CD4-positive, CD25-positive, alpha-beta regulatory T cell (primary cell): ENCODE measurements around the gene CFAP251. TPM values are rescaled to one million over a fixed set of nuclear protein-coding genes. Genes with fewer than 3 reads are reported as not detected.
"Not testable (repeated sequence)": the region's sequence is repeated elsewhere in the genome, so short reads cannot be mapped to it uniquely, and the experiment has no call there.

Source experiments
- ATAC-seq, 2 donors: fragments of 150-1000 bp; cut with Tn5 transposase; one replicate each; pipeline ENCODE4 v1.10.0; 2021; ENCODE audit warnings: low read depth in 2 of 2, moderate number of reproducible peaks in 2 of 2, moderate library complexity in 1 of 2
- DNase-seq, 3 donors: peaks; one replicate each; pipeline versions ENCODE4 v3.0.0 to v3.0.0-alpha.2; 2012 to 2022; ENCODE audit warnings: mixed read lengths in 1 of 3
- H3K27ac ChIP-seq: one replicate; pipeline ENCODE4 v1.7.0; 2013; ENCODE audit warnings: mild to moderate bottlenecking, low read length; ENCODE audit not compliant: insufficient read depth, poor library complexity, severe bottlenecking
- H3K27me3 ChIP-seq: one replicate; pipeline ENCODE4 v1.7.0; 2013; ENCODE audit warnings: low read length; ENCODE audit not compliant: control insufficient read depth, insufficient read depth
- H3K36me3 ChIP-seq: one replicate; pipeline ENCODE4 v1.7.0; 2013; ENCODE audit warnings: mild to moderate bottlenecking, low read length, moderate library complexity; ENCODE audit not compliant: control insufficient read depth, insufficient read depth
- H3K4me1 ChIP-seq: 2 replicates; pipeline ENCODE4 v1.7.0; 2013; ENCODE audit warnings: mild to moderate bottlenecking, low read length; ENCODE audit not compliant: insufficient read depth, control insufficient read depth, poor library complexity, severe bottlenecking
- H3K4me3 ChIP-seq: one replicate; pipeline ENCODE4 v1.7.0; 2013; ENCODE audit warnings: low read depth, mild to moderate bottlenecking, low read length, moderate library complexity
- H3K9me3 ChIP-seq, 2 experiments: 1 replicate in 1 of 2; 2 replicates in 1 of 2; pipeline ENCODE4 v1.7.0; 2013; ENCODE audit warnings: low read length in 2 of 2, mild to moderate bottlenecking in 1 of 2, moderate library complexity in 1 of 2; ENCODE audit not compliant: control insufficient read depth in 2 of 2
- H3K27ac Mint-ChIP-seq, 3 donors: one replicate each; pipeline ENCODE4 v1.8.0; 2020 to 2022; ENCODE audit warnings: mild to moderate bottlenecking in 3 of 3, mixed read lengths in 3 of 3, moderate library complexity in 2 of 3
- H3K27me3 Mint-ChIP-seq: one replicate; pipeline ENCODE4 v1.8.0; 2022; ENCODE audit warnings: mild to moderate bottlenecking, mixed read lengths
- H3K36me3 Mint-ChIP-seq: one replicate; pipeline ENCODE4 v1.8.0; 2020; ENCODE audit warnings: mixed read lengths
- H3K4me1 Mint-ChIP-seq, 4 donors: one replicate each; pipeline ENCODE4 v1.8.0; 2020 to 2022; ENCODE audit warnings: mixed read lengths in 4 of 4, mild to moderate bottlenecking in 1 of 4
- H3K4me3 Mint-ChIP-seq, 4 donors: one replicate each; pipeline ENCODE4 v1.8.0; 2020 to 2022; ENCODE audit warnings: mild to moderate bottlenecking in 4 of 4, mixed read lengths in 4 of 4, moderate library complexity in 3 of 4
- H3K9me3 Mint-ChIP-seq, 7 donors: one replicate each; pipeline ENCODE4 v1.8.0; 2020 to 2022; ENCODE audit warnings: mixed read lengths in 7 of 7, mild to moderate bottlenecking in 3 of 7, moderate library complexity in 2 of 7
- polyA plus RNA-seq, 4 donors: library from polyadenylated mRNA; unstranded; fragments of 300-500 nt; fragmentation: Illumina TruSeq; gene quantifications; one replicate each; pipeline ENCODE4 v1.2.3, GENCODE V29; 2021
- total RNA-seq: library from RNA; stranded (reverse); gene quantifications from one replicate; pipeline ENCODE4 v1.2.3, GENCODE V29; 2022

Gene CFAP251
- total and polyA plus RNA-seq, 5 donors from 2014 or later = 0.05 to 0.96 TPM; not detected in 3

DNA sequence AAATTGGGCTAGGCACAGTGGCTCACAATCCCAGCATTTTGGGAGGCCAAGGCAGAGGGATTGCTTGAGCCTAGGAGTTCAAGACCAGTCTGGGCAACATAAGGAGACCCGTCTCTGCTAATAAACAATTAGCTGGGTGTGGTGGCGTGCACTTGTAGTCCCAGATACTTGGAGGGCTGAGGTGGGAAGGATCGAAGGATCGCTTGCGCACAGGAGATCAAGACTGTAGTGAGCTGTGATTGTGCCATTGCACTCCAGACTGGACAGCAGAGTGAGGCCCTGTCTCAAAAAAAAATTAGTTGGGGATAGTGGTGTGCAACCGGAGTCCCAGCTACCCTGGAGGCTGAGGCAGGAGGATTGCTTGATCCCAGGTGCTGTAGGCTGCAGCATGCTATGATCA is 64.6 kb downstream of the CFAP251 start:
- Histone ChIP-seq H3K4me1 (no peaks in the 10 kb centered on the region), H3K9me3 (no peaks in the 10 kb centered on the region), H3K4me3 (no peak overlapping the region), H3K27ac (no peak overlapping the region), H3K27me3 (no peaks in the 10 kb centered on the region), H3K36me3 (no peaks in the 10 kb centered on the region)
- DNase-seq = no peak
- Mint-ChIP-seq H3K4me1 (peaks cover 0 to 2% (median 0%) of the 10 kb centered on the region in 4 donors), H3K4me3 (no peak overlapping the region), H3K9me3 (no peaks in the 10 kb centered on the region), H3K27ac (no peak overlapping the region), H3K36me3 (no peaks in the 10 kb centered on the region), H3K27me3 (peaks cover 18% of the 10 kb centered on the region)
- ATAC-seq = no peak

DNA sequence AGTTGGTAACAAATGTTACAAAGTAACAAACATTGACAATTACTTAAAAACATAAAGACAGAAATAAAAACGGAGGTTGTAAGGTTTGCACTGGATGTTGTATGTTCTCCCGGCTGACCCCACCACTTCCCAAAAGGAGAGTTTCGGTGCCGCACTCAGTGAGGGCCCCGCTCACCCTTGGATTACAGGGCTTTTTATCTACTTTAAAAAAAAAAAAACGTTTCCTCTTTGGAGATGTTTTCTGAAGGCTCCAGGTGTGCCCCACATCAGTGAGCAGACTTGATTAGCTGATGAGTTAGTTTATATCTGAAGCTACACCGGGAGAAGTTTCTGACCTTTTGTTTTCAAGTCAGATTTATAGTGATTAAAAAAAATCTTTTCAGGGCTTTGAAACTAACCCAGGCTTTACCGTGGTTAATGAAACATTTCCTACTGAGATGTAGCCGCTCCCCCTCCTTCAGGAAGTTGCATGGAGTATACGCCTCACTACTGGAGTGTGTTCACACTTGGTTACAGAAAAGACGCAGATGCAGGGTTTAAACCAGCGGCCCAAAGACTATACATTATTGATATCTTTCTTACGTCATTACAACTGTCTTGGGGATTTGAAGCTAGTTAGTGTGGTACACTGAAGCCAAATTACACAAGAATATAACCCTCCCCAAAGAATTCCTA is 65.3 kb downstream of the CFAP251 start:
- Histone ChIP-seq H3K27ac (no peak overlapping the region), H3K27me3 (no peaks in the 10 kb centered on the region), H3K36me3 (no peaks in the 10 kb centered on the region), H3K4me3 (no peak overlapping the region), H3K9me3 (no peaks in the 10 kb centered on the region), H3K4me1 (no peaks in the 10 kb centered on the region)
- no peak overlapping the region for H3K4me3 Mint-ChIP-seq
- no peaks in the 10 kb centered on the region for H3K9me3 Mint-ChIP-seq
- ATAC-seq (no peak), DNase-seq (no peak)
- H3K27ac Mint-ChIP-seq = no peak overlapping the region
- no peaks in the 10 kb centered on the region for H3K36me3 Mint-ChIP-seq
- peaks cover 16% of the 10 kb centered on the region for H3K27me3 Mint-ChIP-seq
- H3K4me1 Mint-ChIP-seq = peaks cover 0 to 2% (median 0%) of the 10 kb centered on the region in 4 donors

DNA sequence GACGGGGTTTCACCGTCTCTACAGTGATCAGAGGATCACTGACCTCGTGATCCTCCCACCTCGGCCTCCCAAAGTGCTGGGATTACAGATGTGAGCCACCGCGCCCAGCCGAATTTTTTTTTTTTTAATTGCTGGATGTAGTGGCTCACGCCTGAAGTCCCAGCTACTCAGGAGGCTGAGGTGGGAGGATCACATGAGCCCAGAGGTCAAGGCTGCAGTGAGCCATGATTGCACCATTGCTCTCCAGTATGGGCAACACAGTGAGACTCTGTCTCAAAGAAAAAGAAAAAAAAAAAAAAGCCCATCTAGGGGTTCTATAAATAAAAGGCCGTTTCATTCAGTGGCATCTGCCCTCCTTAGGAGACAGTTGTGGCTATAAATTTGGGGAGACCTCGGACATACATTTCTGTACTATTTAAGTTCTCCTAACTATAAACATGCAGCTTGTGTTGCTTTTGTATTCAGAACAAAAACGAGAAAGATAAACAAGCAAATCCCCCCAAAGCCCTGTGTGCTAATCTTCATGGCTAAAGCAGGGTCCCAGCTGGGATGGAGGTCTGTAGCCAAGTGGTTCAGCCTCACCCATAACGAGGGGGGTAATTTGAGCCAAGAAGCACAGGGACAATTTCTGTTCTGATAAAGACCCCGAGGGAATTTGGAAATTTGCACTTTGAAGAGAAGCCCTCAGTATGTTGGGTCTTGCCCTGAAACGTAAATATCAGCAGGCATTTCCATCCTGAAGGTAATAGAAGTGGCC is 68.3 kb downstream of the CFAP251 start:
- Histone ChIP-seq H3K27ac (no peak overlapping the region), H3K9me3 (no peaks in the 10 kb centered on the region), H3K27me3 (no peaks in the 10 kb centered on the region), H3K4me1 (no peaks in the 10 kb centered on the region), H3K4me3 (no peak overlapping the region), H3K36me3 (no peaks in the 10 kb centered on the region)
- no peaks in the 10 kb centered on the region for H3K9me3 Mint-ChIP-seq
- no peak overlapping the region for H3K4me3 Mint-ChIP-seq
- peaks cover 13% of the 10 kb centered on the region for H3K27me3 Mint-ChIP-seq
- peaks cover 0 to 5% (median under 1%) of the 10 kb centered on the region in 4 donors for H3K4me1 Mint-ChIP-seq
- no peaks in the 10 kb centered on the region for H3K36me3 Mint-ChIP-seq
- DNase-seq (no peak), ATAC-seq (no peak)
- H3K27ac Mint-ChIP-seq = no peak overlapping the region

DNA sequence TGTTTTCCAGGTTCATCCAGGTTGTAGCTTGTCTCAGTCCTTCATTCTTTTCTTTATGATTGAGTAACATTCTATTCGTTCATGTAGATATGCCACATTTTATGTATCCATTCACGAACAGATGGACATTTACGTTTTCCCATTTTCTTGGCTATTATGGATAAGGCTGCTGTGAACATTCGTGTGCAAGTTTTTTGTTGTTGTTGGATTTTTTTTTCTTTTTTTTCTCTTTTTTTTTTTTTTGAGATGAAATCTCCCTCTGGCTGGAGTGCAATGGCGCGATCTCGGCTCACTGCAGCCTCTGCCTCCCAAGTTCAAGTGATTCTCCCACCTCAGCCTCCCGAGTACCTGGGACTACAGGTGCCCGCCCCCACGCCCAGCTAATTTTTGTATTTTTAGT is 70.1 kb downstream of the CFAP251 start:
- ATAC-seq, H3K4me3 ChIP-seq, H3K4me1 ChIP-seq, H3K36me3 Mint-ChIP-seq, H3K27me3 Mint-ChIP-seq, H3K36me3 ChIP-seq, H3K27ac Mint-ChIP-seq, H3K9me3 ChIP-seq, H3K27me3 ChIP-seq, H3K4me3 Mint-ChIP-seq, DNase-seq, H3K27ac ChIP-seq, H3K9me3 Mint-ChIP-seq: not testable (repeated sequence)
- H3K4me1 Mint-ChIP-seq = peaks cover 0 to 11% (median 5%) of the 10 kb centered on the region in 4 donors

DNA sequence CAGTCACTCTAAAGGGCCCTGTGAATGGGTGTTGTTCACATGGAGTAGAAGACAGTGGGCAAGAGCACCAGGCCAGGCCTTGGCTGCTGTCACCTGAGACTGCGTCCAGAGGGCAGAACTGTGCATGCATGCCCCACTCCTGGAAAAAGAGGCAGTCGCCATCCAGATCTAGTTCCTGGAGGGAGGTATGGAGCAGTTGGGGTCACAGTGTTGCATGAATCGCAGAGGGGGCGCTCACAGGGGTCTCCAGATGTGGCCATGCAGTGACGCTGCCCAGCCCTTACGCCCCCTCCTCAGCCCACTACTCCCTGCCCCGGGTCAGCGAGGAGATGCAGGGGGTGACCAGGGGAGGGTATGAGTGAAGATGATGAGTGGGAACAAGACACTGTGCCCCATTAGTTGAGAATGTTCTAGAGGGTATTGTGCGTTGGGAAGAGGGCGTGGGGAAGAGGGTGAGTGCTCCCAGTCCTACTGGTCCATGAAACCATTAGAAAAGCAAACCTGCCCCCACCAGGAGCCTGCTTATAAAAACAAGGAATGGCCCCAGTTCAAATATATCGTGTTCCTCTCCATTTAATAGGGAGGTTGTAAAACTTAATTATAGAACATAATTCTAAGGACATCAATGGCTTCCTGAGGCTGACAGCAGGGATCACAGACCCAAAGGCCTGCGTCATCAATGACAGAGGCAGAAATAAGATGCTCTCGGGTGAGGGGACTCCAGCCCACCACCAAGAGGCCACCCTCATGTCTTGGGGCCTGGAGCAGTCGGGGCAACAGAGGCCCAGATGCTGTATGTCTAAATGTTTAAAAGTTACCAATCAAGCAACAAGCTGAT is 71.1 kb downstream of the CFAP251 start:
- Histone ChIP-seq H3K9me3 (no peaks in the 10 kb centered on the region), H3K4me3 (no peak overlapping the region), H3K27me3 (no peaks in the 10 kb centered on the region), H3K4me1 (peaks cover 3% of the 10 kb centered on the region), H3K27ac (no peak overlapping the region), H3K36me3 (no peaks in the 10 kb centered on the region)
- H3K27ac Mint-ChIP-seq = no peak overlapping the region
- no peak for DNase-seq
- H3K36me3 Mint-ChIP-seq = no peaks in the 10 kb centered on the region
- peaks cover 0 to 11% (median 5%) of the 10 kb centered on the region in 4 donors for H3K4me1 Mint-ChIP-seq
- no peak for ATAC-seq
- H3K27me3 Mint-ChIP-seq = no peaks in the 10 kb centered on the region
- H3K4me3 Mint-ChIP-seq = no peak overlapping the region
- H3K9me3 Mint-ChIP-seq = no peaks in the 10 kb centered on the region

DNA sequence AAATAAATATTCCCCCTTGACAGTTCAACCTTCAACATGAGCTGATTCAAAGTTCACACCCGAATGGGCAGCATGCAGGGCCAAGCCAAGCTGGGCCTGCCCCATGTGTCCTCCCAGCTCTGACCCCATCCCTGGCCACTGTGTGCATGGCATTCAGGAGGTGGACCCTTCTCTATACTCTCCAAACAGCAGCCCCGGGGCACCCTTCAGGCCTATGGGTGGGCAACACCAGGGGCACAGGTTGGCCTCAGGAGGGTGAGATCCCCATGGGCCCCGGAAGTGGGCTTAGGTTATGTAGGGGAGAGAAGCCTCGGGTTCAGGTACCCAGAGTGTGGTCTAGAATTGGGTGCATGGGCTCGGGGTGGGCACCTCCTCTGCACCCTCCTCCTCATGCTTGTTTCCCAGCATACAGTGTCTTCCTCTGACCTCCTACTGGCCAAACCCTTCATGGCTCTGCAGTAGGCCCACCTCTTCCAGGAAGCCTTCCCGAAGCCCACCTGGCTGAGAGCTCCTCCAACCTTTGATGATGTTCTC is 71.8 kb downstream of the CFAP251 start:
- DNase-seq (no peak), ATAC-seq (no peak)
- peak overlapping the region in 1 of 3 donors; percentile 12 for H3K27ac Mint-ChIP-seq
- H3K27ac ChIP-seq = no peak overlapping the region
- H3K36me3 Mint-ChIP-seq = no peaks in the 10 kb centered on the region
- no peak overlapping the region for H3K4me3 ChIP-seq
- no peaks in the 10 kb centered on the region for H3K9me3 ChIP-seq
- no peaks in the 10 kb centered on the region for H3K36me3 ChIP-seq
- H3K4me3 Mint-ChIP-seq = no peak overlapping the region
- H3K9me3 Mint-ChIP-seq = no peaks in the 10 kb centered on the region
- H3K27me3 Mint-ChIP-seq = no peaks in the 10 kb centered on the region
- H3K27me3 ChIP-seq = no peaks in the 10 kb centered on the region
- peaks cover 3% of the 10 kb centered on the region for H3K4me1 ChIP-seq
- peaks cover 0 to 11% (median 5%) of the 10 kb centered on the region in 4 donors for H3K4me1 Mint-ChIP-seq

DNA sequence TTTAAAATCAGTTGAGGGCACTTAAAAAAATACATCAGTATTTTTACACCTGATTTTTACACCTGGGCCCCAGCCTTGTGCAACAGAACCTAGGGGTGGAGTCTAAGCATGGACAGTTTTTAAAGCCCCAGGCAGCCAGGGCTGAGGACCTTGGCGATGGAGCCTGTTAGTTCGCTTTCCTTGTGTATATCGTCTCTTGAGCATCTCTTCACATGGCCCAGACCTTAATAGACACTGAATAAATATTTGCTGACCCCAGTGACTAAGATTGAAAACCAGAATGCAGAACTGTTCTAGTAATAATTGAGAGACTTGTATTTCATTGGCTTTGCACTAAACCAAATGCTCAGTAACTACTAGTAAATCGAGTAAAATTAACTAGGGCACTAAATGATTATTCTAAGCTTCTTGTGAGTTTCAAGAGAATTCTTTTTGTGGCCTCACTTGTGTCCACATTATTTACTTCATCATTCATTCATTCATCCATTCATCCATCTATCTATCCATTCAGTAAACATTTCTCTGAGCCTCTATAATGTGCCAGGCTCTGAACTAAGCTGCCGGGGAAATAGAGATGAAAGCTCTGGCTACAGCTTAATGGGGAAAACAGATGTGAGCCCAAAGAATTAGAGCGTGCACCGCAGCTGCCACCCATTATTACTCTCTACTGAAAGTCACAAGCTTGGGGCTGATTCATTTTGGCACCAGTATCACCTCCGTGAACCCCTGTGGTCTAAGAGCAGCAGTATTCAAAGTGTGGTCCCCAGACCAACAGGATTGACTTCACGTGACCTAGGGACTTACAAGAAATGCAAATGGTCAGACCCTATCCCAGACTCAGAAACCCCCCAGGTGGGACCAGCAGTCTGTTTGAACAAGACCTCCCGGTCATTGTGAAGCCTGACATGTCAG is 72.6 kb downstream of the CFAP251 start:
- DNase-seq (peak in 1 of 3 donors; percentile 23), ATAC-seq (no peak)
- peaks cover 0 to 2% (median 0%) of the 10 kb centered on the region in 7 donors for H3K9me3 Mint-ChIP-seq
- H3K4me1 ChIP-seq = peaks cover 3% of the 10 kb centered on the region
- no peaks in the 10 kb centered on the region for H3K9me3 ChIP-seq
- H3K4me3 ChIP-seq = no peak overlapping the region
- peaks cover 6% of the 10 kb centered on the region for H3K27me3 Mint-ChIP-seq
- H3K27me3 ChIP-seq = no peaks in the 10 kb centered on the region
- no peak overlapping the region for H3K4me3 Mint-ChIP-seq
- peaks cover 0 to 11% (median 5%) of the 10 kb centered on the region in 4 donors for H3K4me1 Mint-ChIP-seq
- H3K27ac ChIP-seq = no peak overlapping the region
- H3K36me3 Mint-ChIP-seq = no peaks in the 10 kb centered on the region
- no peaks in the 10 kb centered on the region for H3K36me3 ChIP-seq
- peak overlapping the region in 1 of 3 donors; percentile 12 for H3K27ac Mint-ChIP-seq
